ENCODE results near the gene NMNAT2.

Gene NMNAT2

DNA sequence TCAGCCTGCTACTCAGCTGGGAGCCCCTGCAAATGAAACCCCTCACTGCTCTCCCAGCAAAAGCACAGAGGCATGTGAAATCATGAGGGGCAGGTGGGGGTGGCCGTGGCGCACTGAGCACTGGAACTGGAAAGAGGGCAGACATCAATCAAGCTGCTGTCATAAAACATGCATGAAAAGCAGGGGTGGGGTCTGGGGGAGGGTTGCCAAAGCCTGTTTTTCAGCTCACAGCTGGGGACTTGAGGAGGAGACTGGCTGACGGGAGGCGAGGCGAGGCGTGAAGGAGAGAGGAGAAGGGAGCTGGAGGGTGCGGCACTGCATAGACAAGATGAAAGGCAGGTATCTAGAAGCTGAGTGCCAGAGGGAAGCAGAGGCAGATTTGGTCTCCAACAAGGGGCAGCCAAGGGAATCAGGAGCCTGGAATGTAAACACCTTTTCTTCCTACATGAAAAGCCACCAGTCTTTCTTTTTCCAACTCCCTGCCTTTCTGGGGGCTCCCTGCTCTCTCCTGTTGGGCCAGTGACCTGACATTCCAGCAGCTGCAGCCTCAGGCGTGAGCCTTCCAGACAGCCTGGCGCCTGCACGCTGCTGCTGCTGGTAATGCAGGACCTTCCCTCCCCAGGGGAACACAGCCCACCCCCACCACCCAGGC, 87.0 kb downstream of the NMNAT2 start:
- Histone ChIP-seq H3K4me1 (ENCODE audit: insufficient read depth, insufficient read length) (peaks cover 10% of the 10 kb centered on the region), H3K27me3 (ENCODE audit: insufficient read depth, insufficient read length) (no peaks in the 10 kb centered on the region), H3K4me3 (ENCODE audit: insufficient read length, low read depth) (no peak overlapping the region), H3K9ac (ENCODE audit: insufficient read length, low read depth) (peak overlapping the region; percentile 63), H3K36me3 (ENCODE audit: insufficient read depth, insufficient read length, low read length) (no peaks in the 10 kb centered on the region), H3K9me3 (ENCODE audit: insufficient read depth, low read length) (no peaks in the 10 kb centered on the region)
- peak; percentile 72 for DNase-seq (ENCODE audit: low read depth, low spot score)
- TF ChIP-seq ZNF274 (IDR thresholded peaks at IDR 0.05; ENCODE audit: low read depth, low read length) (no peak), YY1 (IDR thresholded peaks at IDR 0.05; ENCODE audit: insufficient read depth, insufficient read length) (no peak), SUZ12 (IDR thresholded peaks at IDR 0.05; ENCODE audit: extremely low read depth, insufficient read depth, insufficient read length) (no peak)

DNA sequence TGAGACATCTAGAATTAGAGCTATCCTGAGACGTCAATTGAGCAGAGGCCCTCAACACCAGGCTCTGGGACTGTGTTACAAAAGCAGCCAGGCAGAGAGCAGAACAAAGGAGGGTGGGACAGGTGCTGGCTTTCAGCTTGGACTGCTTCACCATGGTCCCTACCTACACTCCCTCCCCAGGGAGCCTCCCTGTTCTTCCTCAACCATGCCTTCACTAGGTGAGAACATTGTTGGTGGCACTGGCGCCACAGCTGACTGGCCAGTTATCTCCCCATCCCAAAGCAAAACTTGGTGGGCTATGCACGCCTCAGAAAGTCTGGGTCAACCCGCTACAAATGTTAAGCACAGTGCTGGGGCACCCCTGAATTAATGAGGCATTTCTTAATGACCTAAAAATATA, 87.8 kb downstream of the NMNAT2 start:
- Histone ChIP-seq H3K36me3 (ENCODE audit: insufficient read depth, insufficient read length, low read length) (no peaks in the 10 kb centered on the region), H3K4me3 (ENCODE audit: insufficient read length, low read depth) (no peak overlapping the region), H3K4me1 (ENCODE audit: insufficient read depth, insufficient read length) (peaks cover 10% of the 10 kb centered on the region), H3K27me3 (ENCODE audit: insufficient read depth, insufficient read length) (no peaks in the 10 kb centered on the region), H3K9me3 (ENCODE audit: insufficient read depth, low read length) (no peaks in the 10 kb centered on the region), H3K9ac (ENCODE audit: insufficient read length, low read depth) (peak overlapping the region; percentile 63)
- DNase-seq (ENCODE audit: low read depth, low spot score): no peak
- TF ChIP-seq YY1 (IDR thresholded peaks at IDR 0.05; ENCODE audit: insufficient read depth, insufficient read length) (no peak), SUZ12 (IDR thresholded peaks at IDR 0.05; ENCODE audit: extremely low read depth, insufficient read depth, insufficient read length) (peak; percentile 59), ZNF274 (IDR thresholded peaks at IDR 0.05; ENCODE audit: low read depth, low read length) (no peak)

DNA sequence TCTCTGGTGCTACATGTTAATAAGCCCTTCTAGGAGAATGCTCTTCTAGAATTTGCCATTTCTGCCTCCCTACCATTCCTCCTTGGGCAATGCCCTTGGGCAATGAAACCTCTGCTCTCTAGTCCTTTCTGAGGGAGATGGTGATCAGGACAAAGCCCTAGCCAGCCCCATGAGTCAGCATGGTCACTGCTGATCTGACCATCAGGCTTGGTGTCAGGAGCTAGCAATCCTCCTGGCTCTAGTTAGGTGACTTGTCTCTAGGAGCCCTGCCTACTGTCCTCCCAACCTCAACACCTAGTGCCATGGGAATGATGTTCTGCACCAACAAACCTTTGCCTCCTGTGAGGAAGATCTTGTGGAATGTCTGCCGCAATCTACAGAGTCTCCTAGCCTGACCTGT, 89.8 kb downstream of the NMNAT2 start:
- no peak overlapping the region for H3K4me3 ChIP-seq (ENCODE audit: insufficient read length, low read depth)
- peaks cover 13% of the 10 kb centered on the region for H3K4me1 ChIP-seq (ENCODE audit: insufficient read depth, insufficient read length)
- H3K9me3 ChIP-seq (ENCODE audit: insufficient read depth, low read length): no peaks in the 10 kb centered on the region
- no peaks in the 10 kb centered on the region for H3K27me3 ChIP-seq (ENCODE audit: insufficient read depth, insufficient read length)
- TF ChIP-seq ZNF274 (IDR thresholded peaks at IDR 0.05; ENCODE audit: low read depth, low read length): no peak
- no peak for TF ChIP-seq YY1 (IDR thresholded peaks at IDR 0.05; ENCODE audit: insufficient read depth, insufficient read length)
- TF ChIP-seq SUZ12 (IDR thresholded peaks at IDR 0.05; ENCODE audit: extremely low read depth, insufficient read depth, insufficient read length): no peak
- H3K9ac ChIP-seq (ENCODE audit: insufficient read length, low read depth): no peak overlapping the region
- no peaks in the 10 kb centered on the region for H3K36me3 ChIP-seq (ENCODE audit: insufficient read depth, insufficient read length, low read length)
- no peak for DNase-seq (ENCODE audit: low read depth, low spot score)

DNA sequence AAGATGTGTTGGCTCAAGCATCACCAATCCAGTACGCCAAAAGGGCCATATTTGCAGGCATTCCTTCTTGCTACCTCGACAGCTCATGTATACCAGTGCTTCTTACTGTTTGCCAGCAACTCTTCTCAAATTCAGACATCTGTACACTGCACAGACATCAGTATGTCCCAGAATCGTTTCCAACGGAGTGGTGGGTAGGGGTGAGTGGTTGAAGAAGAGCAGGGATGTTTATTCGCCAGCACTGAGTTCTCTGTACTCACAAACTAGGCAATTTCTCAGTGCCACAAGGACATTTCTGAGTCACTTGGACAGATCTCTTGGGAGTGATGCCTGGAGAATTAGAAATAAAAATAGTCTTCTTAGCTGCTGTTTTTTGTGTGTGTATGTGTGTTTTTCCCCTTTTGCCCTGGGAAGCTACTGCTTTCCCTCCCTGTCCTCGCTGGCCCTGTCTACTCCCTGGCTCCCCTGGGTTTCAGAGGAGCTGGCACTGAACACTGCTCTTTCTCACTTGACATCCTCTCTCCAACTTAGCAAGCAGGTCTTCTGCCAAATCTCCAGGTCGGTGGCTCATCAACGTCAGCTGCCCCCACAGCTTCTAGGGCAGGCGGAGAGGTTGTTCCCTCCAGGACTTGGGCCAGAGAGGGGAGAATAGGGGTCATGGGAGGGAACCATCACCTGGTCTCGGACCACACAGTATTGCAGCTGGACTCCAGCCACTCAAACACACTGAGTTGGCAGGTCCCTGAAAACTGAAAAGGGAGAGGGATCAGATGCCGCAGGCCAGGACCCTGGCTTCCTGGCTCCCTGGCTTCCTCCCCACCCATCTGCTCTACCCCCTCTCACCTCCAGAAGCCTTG, 90.5 kb downstream of the NMNAT2 start:
- no peak for DNase-seq (ENCODE audit: low read depth, low spot score)
- no peak overlapping the region for H3K9ac ChIP-seq (ENCODE audit: insufficient read length, low read depth)
- no peak overlapping the region for H3K4me3 ChIP-seq (ENCODE audit: insufficient read length, low read depth)
- no peak for TF ChIP-seq SUZ12 (IDR thresholded peaks at IDR 0.05; ENCODE audit: extremely low read depth, insufficient read depth, insufficient read length)
- TF ChIP-seq YY1 (IDR thresholded peaks at IDR 0.05; ENCODE audit: insufficient read depth, insufficient read length): no peak
- TF ChIP-seq ZNF274 (IDR thresholded peaks at IDR 0.05; ENCODE audit: low read depth, low read length): no peak
- H3K36me3 ChIP-seq (ENCODE audit: insufficient read depth, insufficient read length, low read length): no peaks in the 10 kb centered on the region
- H3K27me3 ChIP-seq (ENCODE audit: insufficient read depth, insufficient read length): no peaks in the 10 kb centered on the region
- peaks cover 15% of the 10 kb centered on the region for H3K4me1 ChIP-seq (ENCODE audit: insufficient read depth, insufficient read length)
- no peaks in the 10 kb centered on the region for H3K9me3 ChIP-seq (ENCODE audit: insufficient read depth, low read length)

DNA sequence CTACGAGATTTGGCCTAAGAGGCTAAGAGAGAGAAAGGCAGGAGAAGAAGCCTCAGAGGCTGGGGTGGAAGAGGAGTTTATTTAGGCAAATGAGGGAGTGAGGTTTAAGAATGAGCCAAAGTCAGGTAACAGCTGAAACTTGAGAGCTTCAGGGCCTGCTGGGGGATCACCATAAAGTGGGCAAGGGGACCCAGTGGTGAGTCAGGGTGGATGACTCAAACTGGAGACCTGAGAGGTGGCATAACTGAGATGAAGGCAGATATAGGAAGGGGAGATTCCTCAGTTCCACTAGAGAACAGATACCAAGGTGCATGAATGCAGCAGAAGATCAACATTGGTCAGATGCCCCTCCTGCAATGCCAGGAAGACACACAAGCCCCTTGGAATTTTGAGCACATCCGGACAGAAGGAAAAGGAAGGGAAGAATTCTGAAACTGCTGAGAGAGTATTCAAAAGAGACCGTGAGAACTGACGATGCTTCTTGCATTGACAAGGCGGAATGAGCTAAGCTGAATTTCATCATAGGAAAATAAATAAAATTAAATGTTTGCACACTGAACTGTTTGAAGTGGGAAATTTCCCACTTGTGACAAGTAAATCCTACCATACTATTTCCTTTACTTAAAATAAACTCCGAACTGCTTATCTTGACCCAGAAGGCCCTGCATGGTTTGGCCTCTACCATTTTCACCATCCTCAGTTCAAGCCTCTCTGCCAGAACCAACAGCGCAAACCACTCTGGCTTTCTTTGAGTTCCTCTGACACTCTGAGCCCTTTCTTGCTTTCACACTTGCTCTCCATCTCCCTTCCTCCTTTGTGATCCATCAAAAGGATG, 94.1 kb downstream of the NMNAT2 start:
- H3K9me3 ChIP-seq (ENCODE audit: insufficient read depth, low read length): no peaks in the 10 kb centered on the region
- H3K9ac ChIP-seq (ENCODE audit: insufficient read length, low read depth): no peak overlapping the region
- no peak for TF ChIP-seq ZNF274 (IDR thresholded peaks at IDR 0.05; ENCODE audit: low read depth, low read length)
- H3K4me1 ChIP-seq (ENCODE audit: insufficient read depth, insufficient read length): peaks cover 12% of the 10 kb centered on the region
- H3K4me3 ChIP-seq (ENCODE audit: insufficient read length, low read depth): no peak overlapping the region
- no peaks in the 10 kb centered on the region for H3K27me3 ChIP-seq (ENCODE audit: insufficient read depth, insufficient read length)
- H3K36me3 ChIP-seq (ENCODE audit: insufficient read depth, insufficient read length, low read length): no peaks in the 10 kb centered on the region
- DNase-seq (ENCODE audit: low read depth, low spot score): no peak

DNA sequence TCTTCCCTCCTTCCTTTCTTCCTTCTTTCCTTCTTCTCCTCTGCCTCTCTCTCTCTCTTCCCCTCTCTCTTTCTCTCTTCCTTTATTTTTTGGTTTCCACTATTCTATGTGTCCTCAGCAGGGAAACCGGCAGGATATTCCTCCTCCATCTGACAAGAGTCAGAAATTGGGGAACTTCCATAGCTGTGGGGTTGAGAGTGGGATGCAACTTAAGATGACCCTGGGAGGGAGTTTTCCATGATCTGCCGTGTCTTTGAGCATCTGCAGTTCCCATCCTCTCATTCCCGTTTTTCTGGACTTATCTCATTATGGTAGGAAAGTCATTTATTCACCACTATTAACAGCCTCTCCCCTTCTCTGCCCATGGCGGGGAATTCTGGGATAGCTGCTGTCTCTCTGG, 98.6 kb downstream of the NMNAT2 start:
- Histone ChIP-seq H3K27me3 (ENCODE audit: insufficient read depth, insufficient read length) (no peaks in the 10 kb centered on the region), H3K9ac (ENCODE audit: insufficient read length, low read depth) (no peak overlapping the region), H3K4me1 (ENCODE audit: insufficient read depth, insufficient read length) (peaks cover 12% of the 10 kb centered on the region), H3K36me3 (ENCODE audit: insufficient read depth, insufficient read length, low read length) (no peaks in the 10 kb centered on the region), H3K4me3 (ENCODE audit: insufficient read length, low read depth) (no peak overlapping the region), H3K9me3 (ENCODE audit: insufficient read depth, low read length) (no peaks in the 10 kb centered on the region)
- TF ChIP-seq SUZ12 (IDR thresholded peaks at IDR 0.05; ENCODE audit: extremely low read depth, insufficient read depth, insufficient read length): no peak
- no peak for DNase-seq (ENCODE audit: low read depth, low spot score)

DNA sequence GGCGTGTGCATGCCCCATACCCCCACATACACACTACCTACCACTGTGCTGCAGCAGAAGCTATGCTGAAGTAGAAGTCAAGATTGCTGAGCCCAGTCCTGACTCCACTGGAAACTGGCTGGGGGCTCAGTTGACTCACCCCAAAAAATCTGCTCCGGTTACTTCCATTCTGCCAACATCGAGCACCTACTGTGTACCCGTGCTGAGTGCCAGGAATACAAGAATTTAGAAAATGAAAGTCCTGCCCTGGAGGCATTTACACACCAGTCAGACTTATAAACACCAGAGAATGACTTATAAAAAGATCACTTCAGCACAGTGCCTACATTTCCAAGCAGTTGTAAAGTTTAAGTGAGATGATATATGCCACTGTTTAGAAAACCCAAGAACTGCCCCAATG, 99.1 kb downstream of the NMNAT2 start:
- TF ChIP-seq ZNF274 (IDR thresholded peaks at IDR 0.05; ENCODE audit: low read depth, low read length) (no peak), YY1 (IDR thresholded peaks at IDR 0.05; ENCODE audit: insufficient read depth, insufficient read length) (no peak), SUZ12 (IDR thresholded peaks at IDR 0.05; ENCODE audit: extremely low read depth, insufficient read depth, insufficient read length) (no peak)
- no peak overlapping the region for H3K4me3 ChIP-seq (ENCODE audit: insufficient read length, low read depth)
- H3K9ac ChIP-seq (ENCODE audit: insufficient read length, low read depth): no peak overlapping the region
- H3K36me3 ChIP-seq (ENCODE audit: insufficient read depth, insufficient read length, low read length): no peaks in the 10 kb centered on the region
- peaks cover 12% of the 10 kb centered on the region for H3K4me1 ChIP-seq (ENCODE audit: insufficient read depth, insufficient read length)
- DNase-seq (ENCODE audit: low read depth, low spot score): no peak
- no peaks in the 10 kb centered on the region for H3K27me3 ChIP-seq (ENCODE audit: insufficient read depth, insufficient read length)
- no peaks in the 10 kb centered on the region for H3K9me3 ChIP-seq (ENCODE audit: insufficient read depth, low read length)

Measured in NT2/D1 (cell line).